GM18909 (cell line): ENCODE data around the gene IGF2R.
"Not testable (repeated sequence)": the region's sequence is repeated elsewhere in the genome, so short reads cannot be mapped to it uniquely, and the experiment has no call there.

Experiments used
- ATAC-seq: cut with Tn5 transposase; IDR thresholded peaks from one replicate; pipeline ENCODE4 v1.9.1; 2021; ENCODE audit warnings: mild to moderate bottlenecking; ENCODE audit not compliant: unreplicated experiment, poor library complexity

The IGF2R gene

DNA sequence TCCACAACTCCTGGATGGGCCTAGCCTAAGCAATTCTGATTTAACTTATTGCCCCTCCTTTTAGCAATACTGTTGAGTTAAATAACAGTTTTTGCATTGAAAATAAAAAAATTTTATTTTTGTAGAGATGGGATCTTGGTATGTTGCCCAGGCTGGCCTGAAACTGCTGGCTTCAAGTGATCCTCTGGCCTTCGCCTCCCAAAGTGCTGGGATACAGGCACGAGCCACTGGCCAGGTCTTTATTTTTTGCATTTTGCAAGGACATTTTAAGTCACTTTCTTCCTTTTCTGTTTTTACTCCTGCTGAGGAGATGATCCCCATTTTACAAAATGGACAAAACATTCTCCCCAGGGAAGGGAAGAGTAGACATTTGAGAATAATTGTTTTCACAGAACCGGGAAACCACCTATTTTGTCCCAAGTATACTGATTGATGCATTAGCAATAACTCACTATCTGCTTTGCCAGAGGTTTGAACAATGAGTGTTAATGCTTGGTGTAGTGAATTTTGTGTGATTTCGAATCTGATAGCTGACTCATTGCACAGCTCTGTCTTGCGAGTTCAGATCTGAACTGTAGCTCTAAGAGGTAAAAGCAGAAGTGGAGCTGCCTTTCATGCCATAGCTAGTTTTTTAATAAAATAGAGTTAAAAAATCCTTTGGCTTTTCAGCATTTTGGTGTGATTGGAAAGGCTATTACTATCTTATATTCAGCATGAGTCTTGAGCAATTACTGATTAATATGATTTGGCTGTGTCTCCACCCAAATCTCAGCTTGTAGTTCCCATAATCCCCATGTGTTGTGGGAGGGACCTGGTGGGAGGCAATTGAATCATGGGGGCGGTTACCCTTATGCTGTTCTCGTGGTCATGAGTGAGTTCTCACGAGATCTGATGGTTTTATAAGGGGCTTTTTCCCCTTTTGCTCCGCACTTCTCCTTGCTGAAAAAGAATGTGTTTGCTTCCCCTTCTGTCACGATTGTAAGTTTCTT lies 20.9 kb downstream of the IGF2R start:
- ATAC-seq: peak; percentile 85

DNA sequence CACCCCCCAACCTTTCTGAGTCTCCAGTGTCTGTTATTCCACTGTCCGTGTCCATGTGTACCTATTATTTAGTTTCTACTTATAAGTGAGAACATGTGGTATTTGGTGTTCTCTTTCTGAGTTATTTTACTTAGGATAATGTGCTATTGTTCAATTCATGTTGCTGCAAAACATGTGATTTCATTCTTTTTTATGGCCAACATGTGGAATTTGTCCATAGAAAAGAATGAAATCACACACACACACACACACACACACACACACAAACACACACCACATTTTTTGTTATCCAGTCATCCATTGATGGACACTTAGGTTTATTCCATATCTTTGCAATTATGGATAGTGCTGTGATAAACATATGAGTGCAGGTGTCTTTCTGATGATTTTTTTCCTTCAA lies 23.5 kb downstream of the IGF2R start:
- no peak for ATAC-seq

DNA sequence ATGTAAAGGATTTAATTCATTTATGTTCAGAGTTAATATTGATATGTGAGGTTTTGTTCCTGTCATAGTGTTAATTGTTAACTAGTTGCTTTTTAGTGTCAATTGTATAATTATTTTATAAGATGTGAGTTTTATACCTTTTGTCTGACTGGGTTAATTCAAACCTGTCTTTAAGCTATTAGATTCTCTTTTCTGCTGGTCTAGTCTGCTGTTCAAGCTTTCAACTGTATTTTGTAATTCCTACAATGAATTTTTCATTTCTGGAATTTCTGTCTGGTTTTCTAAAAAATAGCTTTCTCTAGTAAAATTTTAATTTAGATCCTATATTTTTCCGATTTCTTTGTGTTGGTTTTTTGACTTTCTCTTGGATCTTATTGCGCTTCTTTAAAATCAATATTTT lies 26.5 kb downstream of the IGF2R start:
- no peak for ATAC-seq

DNA sequence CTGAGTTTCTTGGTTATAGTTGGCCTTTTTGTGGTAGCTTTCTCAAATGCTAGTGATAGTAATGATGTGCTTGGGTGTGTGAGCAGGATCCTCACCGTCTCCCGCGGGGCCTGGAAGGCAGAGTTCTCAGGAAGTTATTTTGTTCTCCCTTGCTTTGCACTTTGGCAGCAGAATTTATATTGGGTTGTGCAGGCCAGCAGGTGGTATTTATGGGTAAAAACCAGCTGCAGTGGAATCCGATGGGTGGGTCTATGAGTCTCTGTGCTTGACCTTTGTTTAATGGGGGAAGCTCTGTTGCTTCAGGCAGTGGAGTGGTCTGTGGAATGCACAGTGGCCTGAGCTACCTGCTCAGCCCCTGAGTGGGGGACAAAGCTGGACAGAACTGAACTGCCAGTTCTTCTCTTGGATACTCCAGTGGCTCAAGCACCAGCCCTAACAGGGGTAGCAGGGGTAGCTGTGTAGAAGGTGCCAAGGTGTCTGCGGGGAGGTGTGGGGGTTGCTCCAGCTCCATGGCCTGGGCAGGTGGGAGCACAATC lies 27.3 kb downstream of the IGF2R start:
- no peak for ATAC-seq

DNA sequence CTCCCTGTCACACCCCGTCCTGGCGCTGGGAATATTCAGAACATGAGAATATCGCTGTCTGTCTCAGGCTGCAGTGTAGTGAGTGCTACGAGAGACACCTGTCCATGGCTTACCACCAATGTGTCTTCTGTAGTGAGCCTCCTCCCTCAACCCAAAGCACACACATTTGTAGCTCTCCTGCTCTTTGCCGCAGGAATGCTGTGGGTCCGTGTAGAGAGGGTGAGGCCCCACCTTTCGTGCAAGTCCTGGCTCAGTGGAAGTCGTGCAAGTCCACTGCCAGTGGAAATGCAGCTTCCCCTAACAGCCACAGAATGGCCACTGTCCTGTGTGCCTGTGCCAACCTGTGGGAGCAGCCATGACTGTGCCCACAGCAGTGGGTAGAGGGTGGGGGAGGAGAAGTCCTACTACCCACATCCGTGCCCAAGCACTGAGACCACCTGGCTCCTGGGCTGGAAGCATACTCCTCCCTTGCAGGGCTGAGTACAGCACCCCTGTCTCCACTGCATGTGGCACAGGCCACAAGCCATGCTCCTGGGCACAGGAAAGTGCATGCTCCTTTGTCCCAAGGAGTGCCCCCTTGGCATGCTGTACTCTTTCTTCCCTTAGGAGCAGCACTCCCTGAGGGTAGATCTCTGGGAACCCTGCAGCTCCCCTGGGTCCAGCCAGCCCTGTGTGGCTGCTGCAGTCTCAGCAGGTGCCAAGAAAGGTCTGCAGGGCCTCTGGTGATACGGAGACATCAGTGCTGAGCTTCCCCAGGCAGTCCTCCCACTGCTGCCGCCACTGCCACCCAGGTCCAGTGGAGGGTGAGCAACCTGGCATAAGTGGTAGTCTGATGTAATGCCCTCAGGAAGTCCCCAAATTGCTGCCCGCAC lies 28.0 kb downstream of the IGF2R start:
- ATAC-seq: no peak

DNA sequence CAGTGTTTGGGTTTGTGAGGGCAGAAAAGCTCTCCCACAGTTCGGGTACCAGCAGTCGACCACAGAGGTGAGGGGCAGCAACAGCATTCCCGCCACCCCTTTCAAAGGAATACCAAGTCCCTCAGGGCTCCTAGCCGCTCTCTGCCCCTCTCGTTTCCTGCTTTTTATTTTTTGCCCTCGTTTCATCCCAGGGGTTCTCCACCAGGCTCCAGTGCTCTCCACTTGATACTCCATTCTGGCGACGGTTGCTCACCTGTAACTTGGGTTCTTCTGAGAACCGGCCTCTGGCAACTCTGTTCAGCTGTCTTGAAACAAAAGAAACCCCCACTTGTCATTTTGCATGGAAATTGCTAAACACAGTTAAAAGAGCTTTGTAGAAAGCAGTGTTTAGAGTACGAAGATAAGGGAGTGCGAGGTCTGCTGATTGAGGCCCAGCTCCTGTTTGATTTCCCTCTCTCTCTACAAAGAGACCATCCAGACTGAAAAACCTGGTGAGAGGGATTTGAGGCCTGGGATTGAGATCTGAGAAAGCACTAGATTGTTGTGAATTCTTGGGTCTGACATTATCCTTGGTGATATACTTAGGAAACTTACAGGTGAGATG lies 28.7 kb downstream of the IGF2R start:
- ATAC-seq: no peak

DNA sequence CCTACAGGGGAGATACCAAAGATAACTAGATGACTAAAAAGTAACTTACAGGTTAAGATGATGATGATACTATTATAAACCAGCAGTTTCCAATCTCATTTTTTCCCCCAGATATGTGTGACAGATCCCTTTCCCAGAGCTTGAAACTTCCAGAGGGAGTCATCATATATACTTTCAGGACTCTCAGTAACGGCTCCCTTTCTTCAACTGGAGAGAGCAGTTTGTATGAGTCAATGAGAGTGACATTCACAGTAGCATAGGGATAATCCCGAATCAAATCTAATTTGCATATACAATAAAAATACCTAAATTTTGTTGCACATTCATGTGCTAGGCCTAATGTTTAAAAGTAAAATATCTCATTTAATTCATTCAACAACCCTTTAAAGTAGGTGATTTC lies 29.7 kb downstream of the IGF2R start:
- no peak for ATAC-seq

DNA sequence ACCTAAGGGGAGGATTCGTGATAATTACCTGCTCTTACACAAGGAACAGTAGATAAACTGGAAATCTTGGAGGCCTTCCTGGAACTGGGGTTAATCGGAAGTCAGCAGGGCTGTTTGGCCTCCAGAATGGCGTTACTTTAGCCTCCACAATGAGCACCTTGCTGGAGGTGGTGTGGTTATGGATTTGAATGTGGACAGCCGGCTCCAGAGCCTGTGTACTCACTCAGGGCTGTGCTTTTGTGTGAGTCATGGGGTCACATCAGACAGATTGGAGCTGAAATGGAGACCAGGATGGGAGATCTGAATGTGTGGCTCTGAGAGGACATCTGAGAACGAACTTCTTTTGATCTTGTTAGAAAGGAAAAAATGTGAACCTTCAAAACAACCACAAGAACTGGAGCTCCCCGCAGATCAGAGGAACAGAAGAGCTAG lies 30.4 kb downstream of the IGF2R start:
- ATAC-seq: no peak

DNA sequence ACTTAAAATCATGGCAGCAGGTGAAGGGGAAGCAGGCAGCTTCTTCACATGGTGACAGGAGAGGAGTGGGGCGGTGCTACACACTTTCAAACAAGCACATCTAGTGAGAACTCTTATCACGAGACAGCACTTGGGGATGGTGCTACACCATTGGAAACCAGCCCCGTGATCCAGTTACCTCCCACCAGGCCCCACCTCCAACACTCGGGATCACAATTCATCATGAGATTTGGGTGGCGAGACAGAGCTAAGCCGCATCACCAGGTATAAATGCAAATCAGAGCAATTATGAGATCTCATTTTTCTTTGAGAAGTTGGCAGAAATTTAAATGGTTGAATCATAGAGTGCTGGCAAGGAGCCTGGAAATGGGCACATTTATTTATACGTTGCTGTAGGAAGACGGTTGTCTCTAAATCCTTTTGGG lies 31.4 kb downstream of the IGF2R start:
- no peak for ATAC-seq

DNA sequence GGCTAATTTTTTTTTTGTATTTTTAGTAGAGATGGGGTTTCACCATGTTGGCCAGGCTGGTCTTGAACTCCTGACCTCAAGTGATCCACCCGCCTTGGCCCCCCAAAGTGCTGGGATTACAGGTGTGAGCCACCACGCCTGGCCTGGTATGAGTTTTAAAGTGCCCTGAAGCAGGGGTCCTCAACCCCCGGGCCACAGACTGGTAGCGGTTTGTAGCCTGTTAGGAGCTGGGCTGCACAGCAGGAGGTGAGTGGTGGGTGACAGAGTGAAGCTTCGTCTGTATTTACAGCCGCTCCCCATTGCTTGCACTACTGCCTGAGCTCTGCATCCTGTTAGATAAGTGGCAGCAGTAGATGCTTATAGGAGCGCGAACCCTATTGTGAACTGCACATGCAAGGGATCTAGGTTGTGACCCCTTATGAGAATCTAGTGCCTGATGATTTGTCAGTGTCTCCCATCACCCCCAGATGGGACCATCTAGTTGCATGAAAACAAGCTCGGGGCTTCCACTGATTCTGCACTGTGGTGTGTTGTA lies 32.1 kb downstream of the IGF2R start:
- ATAC-seq: not testable (repeated sequence)

DNA sequence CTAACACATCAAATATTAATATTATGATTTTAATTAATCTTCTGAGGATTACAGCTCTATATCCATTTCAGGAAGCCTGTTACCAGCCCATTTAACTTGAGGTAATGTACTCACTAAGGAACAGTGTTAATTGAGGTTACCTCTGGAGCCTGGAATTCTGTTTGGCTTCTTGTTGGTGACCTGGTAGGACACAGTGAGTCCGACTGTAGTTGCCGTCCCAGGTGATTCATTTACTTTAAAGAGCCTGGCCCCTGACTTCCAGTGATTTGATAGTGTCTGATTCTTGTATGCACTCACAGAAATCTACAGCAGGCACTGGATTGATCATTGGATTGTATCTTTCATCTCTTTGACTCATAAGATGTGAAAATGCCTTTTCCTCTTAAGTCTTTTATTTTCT lies 34.0 kb downstream of the IGF2R start:
- no peak for ATAC-seq

DNA sequence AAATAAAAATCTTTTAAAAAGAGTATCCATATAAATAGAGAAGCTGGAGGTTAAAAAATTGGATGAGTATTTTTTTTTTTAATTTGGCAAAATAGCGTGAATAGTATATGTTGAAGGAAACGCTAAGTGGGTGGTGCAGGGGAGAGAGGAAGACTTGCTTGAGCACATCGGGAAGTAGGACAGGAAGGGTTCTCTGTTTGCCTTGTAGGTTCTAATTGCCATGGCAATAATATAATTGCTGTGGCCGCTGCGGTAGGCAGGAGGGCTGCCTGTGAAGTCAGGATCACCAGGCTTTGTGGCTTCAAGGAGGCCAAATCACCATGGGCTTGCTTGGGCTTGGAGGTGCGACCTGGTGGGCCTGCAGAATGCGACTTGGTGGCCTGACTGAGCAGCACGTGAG lies 35.1 kb downstream of the IGF2R start:
- no peak for ATAC-seq

DNA sequence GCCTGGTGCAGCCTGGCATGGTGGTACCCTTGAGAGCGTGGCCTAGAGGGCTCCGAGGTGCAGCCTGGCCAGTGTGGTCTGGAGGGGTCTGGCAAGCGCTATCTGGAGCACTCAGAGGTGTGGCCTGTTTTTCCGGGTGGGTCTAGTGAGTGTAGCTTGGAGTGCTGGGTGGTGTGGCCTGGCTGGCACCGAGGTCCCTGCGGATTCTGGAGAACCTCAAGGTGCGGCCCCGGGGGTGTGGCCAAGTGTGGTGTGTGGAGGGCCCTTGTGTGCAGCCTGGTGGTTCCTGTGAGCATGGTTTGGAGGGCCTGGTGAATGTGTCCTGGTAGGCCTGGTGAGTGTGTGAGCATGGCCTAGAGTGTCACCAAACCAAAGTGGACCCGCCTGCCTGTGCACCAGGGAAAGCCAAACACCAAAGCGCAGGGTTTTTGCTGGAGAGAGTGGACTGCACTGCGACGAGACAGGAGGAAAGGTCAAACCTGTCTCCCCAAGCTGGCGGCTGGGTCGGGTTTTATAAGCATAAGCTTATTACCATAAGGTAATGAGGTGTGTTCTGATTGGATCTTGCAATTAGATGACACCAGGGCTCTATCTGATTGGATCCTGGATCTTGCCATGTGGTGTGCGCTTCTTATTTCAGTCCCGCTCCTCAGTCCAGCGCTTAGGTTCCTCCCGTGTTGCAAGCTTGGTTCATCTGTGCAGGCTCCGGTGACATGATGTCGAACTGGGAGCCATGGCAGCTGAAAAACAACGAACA lies 35.7 kb downstream of the IGF2R start:
- no peak for ATAC-seq

DNA sequence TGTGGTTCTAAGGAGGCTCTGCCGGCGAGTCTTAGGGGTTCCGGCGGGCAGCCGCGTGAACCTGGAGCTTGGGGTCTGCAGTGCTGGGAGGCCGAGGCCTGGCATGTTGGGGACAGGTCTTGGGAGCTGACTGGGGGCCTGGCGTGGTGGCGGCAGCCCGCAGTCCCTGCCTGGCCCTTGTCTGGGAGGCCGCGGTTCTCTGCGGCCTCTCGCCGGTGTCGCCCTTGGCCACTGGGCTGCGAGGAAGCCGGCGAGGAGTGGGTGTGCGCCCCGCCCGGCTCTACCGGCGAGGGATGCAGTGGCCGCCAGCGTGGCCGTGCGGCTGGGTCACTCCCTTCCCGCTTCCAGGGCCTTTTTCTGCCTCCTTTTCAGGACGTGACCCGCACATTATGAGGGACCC lies 36.3 kb downstream of the IGF2R start:
- no peak for ATAC-seq

DNA sequence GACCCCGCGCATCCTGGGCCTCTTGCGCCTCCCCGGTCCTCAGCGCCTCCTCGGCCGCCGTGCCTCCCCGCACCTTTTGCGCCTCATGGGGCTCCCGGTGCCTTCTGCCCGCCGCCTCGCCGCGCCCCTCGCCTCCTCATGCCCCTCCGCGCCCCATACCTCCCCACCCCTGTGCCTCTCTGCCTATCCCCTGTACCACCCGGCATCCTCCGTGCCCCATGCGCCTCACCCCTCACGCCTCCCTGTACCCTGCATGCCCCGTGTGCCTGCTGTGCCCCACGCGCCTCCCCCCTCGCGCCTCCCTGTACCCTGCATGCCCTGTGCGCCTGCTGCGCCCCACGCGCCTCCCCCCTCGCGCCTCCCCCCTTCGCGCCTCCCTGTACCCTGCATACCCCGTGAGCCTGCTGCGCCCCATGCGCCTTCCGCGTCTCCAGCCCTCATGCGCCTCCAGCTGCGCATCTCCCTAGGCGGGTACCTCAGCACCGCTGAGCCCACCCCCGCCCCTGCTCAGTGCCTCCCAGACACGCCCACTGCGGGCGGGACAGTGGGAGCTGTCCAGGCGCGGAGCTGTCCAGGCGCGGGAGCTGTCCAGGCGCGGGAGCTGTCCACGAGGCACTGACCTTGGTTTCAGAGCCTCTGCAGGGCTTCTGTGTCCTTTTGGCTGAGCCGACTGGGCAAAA lies 37.1 kb downstream of the IGF2R start:
- no peak for ATAC-seq

DNA sequence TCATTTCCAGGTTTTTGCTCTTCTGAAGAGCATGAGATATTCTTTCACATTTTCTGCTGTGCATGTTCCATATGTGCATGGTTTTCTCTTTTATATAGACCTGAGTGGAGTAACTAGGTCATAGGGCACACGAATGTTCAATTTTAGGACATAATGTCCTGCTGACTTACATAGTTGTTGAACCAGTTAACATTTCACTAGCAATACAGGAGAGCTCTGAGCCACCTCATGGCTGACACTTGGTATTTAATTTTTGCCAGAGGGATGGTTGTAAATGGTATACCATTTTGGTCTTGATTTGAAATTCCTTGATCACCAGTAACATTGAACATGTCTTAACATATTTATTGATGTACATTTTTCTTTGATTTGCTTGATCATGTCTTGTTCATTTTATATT lies 38.3 kb downstream of the IGF2R start:
- ATAC-seq: no peak

DNA sequence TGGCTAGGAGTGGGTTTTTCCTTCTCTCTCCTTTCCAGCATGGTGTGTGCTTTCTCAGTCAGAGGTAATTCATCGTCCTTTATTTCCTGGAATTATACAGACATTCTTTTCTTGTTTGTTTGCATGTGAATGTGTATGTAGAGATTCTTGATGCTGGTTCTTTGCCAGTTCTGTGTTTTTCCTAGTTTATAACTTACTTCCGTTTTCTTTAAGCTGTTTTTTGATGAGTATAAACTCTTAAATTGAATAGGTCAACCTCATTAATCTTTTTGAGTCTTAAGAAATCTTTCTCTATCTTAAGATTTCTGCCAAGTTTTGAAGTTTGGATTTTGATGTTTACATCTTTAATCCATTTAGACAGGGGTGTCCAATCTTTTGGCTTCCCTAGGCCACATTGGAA lies 38.7 kb downstream of the IGF2R start:
- no peak for ATAC-seq

DNA sequence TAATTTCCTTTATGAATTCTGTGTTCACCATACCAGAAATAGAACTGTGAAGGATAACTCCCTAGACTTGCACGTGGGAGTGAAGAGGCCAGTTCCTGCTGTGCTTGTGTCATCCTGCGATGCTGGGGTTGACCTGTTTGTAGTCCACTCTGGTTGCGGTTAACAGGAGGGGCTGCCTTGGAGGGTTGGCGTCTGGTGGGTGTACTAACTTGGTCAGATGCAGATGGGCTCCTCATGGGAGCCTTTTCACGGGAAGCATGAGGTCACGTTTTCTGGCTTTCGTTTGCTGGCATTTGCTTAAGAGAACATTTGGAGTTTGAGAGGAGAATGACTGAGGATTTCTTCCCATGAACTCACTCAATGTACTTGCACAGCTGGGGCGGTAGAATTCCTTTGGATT lies 41.2 kb downstream of the IGF2R start:
- no peak for ATAC-seq
